ENCODE data around the gene TTC29.

- TF ChIP-seq EZH2 (IDR thresholded peaks at IDR 0.05; ENCODE audit: low read length, missing control alignments), result no peak
- no peak for TF ChIP-seq CTCF (conservative IDR thresholded peaks at IDR 0.05 in 1 of 2, IDR thresholded peaks at IDR 0.05 in 1 of 2; ENCODE audit: low read depth in 1 of 2, low read length in 2 of 2)
Observed at GRCh38 chr4:146890301-146890700, 55.4 kb downstream of the TTC29 start.

Data from fibroblast of lung (primary cell).